ENCODE measurements around the gene GPHA2.

GPHA2 gene

GRCh38 chr11:64898541-64898940, 37.2 kb downstream of the GPHA2 start:
- TF ChIP-seq CTCF (conservative IDR thresholded peaks at IDR 0.05; ENCODE audit: control insufficient read depth, insufficient read depth, low read depth, low read length): no peak
- no peak for DNase-seq (ENCODE audit: low read depth)
- no peak overlapping the region for H3K4me3 ChIP-seq (ENCODE audit: control insufficient read depth, low read depth, low read length)

- TF ChIP-seq CTCF (conservative IDR thresholded peaks at IDR 0.05; ENCODE audit: control insufficient read depth, insufficient read depth, low read depth, low read length): no peak
- no peak overlapping the region for H3K4me3 ChIP-seq (ENCODE audit: control insufficient read depth, low read depth, low read length)
- no peak for DNase-seq (ENCODE audit: low read depth)
These were observed 37.6 kb downstream of the GPHA2 start for GRCh38 chr11:64898076-64898445.

- DNase-seq (ENCODE audit: low read depth): no peak
- no peak overlapping the region for H3K4me3 ChIP-seq (ENCODE audit: control insufficient read depth, low read depth, low read length)
- TF ChIP-seq CTCF (conservative IDR thresholded peaks at IDR 0.05; ENCODE audit: control insufficient read depth, insufficient read depth, low read depth, low read length): no peak
These were observed 38.2 kb downstream of the GPHA2 start for GRCh38 chr11:64897381-64898075.

GRCh38 chr11:64896448-64897022, 39.2 kb downstream of the GPHA2 start:
- DNase-seq (ENCODE audit: low read depth): no peak
- TF ChIP-seq CTCF (conservative IDR thresholded peaks at IDR 0.05; ENCODE audit: control insufficient read depth, insufficient read depth, low read depth, low read length): no peak
- no peak overlapping the region for H3K4me3 ChIP-seq (ENCODE audit: control insufficient read depth, low read depth, low read length)

- H3K4me3 ChIP-seq (ENCODE audit: control insufficient read depth, low read depth, low read length): no peak overlapping the region
- TF ChIP-seq CTCF (conservative IDR thresholded peaks at IDR 0.05; ENCODE audit: control insufficient read depth, insufficient read depth, low read depth, low read length): no peak
- DNase-seq (ENCODE audit: low read depth): no peak
These were observed 40.8 kb downstream of the GPHA2 start for GRCh38 chr11:64894812-64895452.

GRCh38 chr11:64894070-64894811, 41.5 kb downstream of the GPHA2 start:
- no peak overlapping the region for H3K4me3 ChIP-seq (ENCODE audit: control insufficient read depth, low read depth, low read length)
- peak; percentile 64 for DNase-seq (ENCODE audit: low read depth)
- peak; percentile 82 for TF ChIP-seq CTCF (conservative IDR thresholded peaks at IDR 0.05; ENCODE audit: control insufficient read depth, insufficient read depth, low read depth, low read length)
